Measurements from ENCODE around the gene ELP5.
"Not testable (repeated sequence)": the region's sequence is repeated elsewhere in the genome, so short reads cannot be mapped to it uniquely, and the experiment has no call there.

Gene ELP5

DNA sequence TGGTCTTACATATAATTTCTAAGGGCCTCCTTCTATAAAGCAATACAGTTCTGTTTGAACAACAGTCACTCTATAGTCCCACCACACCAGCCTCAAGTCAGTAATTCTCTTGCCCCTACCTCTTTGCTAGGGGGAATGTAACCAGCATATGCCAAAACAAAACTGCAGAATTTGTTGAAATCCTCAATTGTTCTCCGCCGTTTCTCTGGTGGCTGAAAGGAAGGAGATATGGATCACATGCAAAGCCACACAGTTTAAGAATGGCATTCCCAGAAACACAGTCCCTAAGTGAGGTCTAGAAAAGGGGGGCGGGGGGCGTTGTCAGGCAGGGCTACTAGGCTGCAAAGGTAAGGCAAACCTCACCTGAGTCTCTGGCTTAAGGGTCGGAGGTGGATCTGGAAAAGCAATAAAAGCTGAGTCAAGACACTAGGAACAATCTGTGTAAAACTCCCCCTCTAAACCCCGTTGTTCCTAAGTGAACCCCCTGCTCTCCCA, 14.7 kb upstream of the ELP5 start:
- no peak for DNase-seq

DNA sequence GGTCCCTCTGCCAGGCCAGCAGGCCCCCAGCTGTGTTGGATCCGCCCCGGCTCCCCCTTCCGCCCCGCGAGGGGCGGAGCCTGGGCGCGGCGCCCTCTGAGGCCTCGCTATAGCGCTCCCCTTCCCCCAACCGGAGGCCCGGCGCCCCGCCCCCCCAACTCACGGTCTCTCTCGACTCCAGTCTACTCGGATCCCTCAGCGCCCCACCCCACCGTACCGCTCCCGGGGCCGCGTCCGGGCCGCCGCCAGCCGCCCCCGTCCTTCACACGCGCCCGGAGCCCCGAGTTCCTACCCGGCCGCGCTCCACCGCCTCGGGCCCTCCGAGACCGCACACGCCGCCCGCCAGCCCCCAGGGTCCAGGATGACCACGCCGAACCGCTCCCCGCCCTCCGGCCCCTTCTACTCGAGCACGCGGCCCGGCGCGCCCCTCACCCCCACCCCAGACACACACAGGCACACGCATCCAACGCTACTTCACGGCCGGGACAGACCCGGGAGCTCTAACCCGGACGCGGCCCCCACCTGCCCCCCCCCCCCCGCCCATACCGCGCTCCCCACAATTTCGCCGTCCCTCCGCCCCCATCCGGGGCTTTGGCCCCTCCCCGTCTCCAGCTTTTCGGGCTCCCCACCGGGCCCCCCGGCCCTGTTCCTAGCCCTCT, 14.1 kb upstream of the ELP5 start:
- DNase-seq, result peak; percentile 28 to 47

GRCh38 chr17:7238420-7239090, 13.5 kb upstream of the ELP5 start:
- DNase-seq, result no peak

DNA sequence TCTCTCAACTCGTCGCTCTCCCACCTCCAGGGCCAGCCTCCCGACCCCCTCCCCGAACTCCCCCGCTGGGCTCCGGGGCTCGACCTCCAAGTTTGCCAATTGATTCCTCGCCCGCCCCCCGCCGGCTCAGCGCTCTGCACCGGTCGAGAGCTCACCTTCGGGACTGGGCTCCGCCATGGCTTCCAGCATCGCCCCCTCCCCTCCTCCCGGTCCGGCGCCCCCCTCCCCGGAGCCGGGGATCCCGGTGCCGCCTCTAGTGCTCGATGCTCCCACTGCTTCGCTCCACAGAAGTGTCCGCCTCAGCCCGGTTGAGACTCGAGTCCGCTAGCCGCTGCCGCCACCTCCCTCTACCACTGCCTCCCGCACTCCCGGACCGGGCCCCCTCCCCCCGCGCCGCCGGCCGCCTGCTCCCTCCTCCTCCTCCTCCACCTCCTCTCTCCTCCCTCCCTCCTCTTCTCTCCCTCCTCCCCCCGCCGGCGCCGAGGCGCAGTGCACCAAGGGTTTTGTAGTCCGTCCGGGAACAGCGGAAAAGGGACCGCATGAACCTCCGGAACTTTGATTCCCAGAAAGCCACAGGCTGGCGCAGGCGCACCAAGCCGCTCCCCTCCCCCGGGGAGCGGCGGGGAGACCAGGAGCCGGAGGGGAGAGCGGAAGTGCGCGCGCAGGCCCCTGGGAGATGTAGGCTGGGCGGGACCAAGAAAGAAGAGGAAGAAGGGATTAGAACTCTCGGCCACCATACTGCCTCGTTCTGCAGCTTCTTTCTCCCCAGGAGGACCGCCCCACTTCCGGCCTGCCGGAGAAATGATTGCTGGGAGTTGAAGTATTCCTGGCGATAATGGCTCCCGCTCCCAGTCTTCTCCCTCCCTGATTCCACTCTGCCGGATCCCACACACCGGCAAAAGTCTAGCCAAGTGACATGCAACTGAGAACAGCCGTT, 12.7 kb upstream of the ELP5 start, which contains the start of gene PHF23:
TSS of gene PHF23 (minus strand) at position 367 of the 937 bp plus-strand sequence. CDS start at position 189, 178 bp downstream.
- peak; percentile 90 to 92 for DNase-seq

DNA sequence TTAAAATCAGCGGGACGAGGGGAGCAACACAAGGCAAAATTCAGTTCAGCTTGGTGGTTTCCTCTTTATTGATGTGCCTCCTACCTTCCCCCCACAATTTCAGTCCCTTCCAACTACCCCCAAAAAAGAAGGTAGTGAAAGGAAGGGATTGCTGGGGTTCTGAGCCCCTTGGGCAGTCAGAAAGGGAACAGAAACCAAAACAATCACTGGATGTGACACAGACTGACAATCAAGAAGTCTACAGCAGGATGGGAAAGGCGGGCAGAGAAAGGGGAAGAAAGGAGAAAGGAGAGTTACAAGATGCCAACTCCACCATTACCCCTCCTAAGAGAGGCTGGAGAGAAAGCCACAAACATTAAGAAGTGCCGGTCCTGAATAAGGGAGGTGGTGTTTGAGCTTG, 11.6 kb upstream of the ELP5 start:
- DNase-seq, result no peak

- DNase-seq, result no peak
These were observed 10.8 kb upstream of the ELP5 start for GRCh38 chr17:7241090-7241733.

GRCh38 chr17:7241783-7242716, 10.0 kb upstream of the ELP5 start, which contains the start of gene GABARAP:
Gene GABARAP (minus strand): TSS chr17:7242449. CDS start chr17:7242330, 119 bp downstream.
- DNase-seq, result peak; percentile 43 to 64

DNA sequence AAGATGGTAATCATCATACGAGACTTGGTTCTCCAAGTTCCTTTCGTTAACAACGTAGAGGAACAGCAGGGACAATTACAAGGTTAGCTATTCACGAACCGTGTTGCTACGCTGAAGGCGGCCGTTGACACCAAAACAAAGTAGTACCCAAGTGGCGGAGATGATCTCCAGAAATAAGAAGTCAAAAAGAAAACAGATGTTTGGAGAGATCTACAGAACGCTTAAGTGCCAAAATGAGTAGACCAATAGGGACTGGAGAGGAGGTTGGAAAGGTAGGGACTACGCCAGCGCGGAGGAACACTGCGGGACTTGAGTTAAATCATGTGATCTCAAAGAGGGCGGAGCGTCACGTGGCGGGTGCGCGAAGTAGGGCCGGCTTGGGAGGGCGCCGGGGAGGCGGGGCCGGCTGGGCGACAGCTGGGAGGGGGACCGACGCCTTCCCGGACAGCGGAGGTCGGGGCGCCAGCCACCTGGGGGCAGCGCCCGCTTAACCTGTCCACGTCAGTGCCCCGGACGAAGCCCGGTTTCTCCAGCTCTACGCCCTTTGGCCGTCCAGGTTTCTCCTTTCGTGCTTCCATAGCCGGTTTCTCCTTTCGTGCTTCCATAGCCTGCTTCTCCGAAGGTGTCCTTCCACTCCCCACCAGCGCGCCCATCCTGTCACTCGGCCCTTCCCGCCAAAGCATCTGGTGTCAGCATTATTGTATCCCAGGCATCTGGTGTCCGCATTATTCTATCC, 9.1 kb upstream of the ELP5 start:
- DNase-seq, result peak; percentile 71 to 84

DNA sequence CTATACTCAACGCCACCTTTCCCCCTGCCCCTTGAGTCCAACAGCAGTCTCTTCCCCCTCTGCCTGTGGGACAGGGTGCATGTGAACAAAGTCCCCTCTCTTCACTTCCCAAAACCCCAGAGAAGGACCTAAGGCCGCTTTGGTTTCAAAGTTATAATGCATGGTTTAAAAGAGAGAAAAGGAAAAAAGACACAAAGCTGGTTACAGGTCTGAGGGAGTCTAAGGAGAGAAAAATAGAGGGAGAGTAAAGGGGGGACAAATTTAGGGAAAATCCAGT, 8.6 kb upstream of the ELP5 start:
- no peak for DNase-seq

GRCh38 chr17:7243838-7244237, 8.2 kb upstream of the ELP5 start:
- DNase-seq, result not testable (repeated sequence)

DNA sequence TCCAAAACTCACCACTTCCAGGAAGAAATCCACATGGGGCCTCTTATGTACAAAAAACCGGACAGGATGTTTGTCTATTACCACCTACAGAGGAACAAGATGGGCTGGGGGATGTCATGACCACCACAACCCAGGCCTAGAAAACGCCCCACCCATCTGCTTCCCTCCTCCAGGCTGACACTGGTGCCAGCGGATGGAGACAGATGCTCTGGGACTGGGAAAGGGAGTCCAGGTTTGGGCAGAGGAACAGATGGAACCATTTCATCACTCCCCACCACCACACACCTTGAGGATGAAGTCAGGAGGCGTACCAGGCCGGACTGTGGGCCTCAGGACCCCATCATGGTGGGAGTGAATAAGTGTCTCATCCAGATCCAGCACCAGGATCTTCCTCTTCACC, 5.2 kb upstream of the ELP5 start:
- DNase-seq, result no peak

- DNase-seq, result no peak
These were observed 3.2 kb upstream of the ELP5 start for GRCh38 chr17:7248796-7249195.

- DNase-seq, result no peak
These were observed 2.8 kb upstream of the ELP5 start for GRCh38 chr17:7249214-7249613.

- DNase-seq, result no peak
These were observed 2.2 kb upstream of the ELP5 start for GRCh38 chr17:7249830-7250229.

DNA sequence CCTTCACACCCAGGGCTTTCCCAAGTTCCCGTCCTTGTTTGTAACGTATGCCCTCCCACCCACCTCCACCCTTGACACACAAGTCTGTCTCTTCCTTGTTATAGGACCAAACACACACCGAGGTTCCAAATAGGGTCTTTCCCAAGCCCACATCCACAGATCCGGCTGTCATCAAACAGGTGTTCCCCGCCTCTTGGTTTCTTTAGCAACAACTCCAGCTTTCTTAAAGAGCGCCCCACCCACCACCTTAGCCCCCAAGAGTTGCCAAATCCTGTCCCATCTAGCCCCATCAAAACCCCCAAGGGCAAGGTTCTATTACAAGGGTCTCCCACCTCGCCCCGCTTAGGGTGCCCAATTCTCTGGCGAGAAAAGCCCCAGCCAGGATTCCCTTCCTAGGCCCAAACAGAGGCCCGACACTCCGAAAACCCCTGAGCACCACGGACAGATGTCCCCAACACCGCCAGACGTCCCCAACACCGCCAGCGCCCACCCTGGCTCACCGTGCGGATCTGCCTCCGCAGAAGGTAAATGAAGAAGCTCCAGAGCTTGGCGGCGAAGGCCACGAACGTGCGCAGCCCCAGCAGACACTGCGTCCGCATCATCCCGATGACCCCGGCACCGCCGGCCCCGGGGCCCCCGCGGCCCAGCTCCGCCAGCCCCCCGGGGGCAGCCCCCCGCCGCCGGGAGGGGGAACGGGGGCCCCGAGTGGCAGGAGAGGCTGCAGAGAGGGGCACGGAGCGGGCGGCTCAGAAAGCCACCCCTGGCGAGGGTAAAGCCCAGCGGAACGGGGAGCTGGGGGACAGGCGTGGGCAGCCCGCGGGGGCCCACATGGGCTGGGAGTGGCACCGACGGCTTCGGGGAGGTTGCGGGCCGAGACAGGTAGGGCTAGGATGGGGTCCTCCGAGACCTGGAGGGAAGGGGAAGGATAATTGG, 1.1 kb upstream of the ELP5 start:
- DNase-seq, result no peak

GRCh38 chr17:7251661-7252175, 297 bp upstream of the ELP5 start, which contains the start of gene CTDNEP1:
Gene CTDNEP1 (minus strand): TSS chr17:7251734. CDS start chr17:7251296, 438 bp downstream.
- peak; percentile 83 to 94 for DNase-seq

DNA sequence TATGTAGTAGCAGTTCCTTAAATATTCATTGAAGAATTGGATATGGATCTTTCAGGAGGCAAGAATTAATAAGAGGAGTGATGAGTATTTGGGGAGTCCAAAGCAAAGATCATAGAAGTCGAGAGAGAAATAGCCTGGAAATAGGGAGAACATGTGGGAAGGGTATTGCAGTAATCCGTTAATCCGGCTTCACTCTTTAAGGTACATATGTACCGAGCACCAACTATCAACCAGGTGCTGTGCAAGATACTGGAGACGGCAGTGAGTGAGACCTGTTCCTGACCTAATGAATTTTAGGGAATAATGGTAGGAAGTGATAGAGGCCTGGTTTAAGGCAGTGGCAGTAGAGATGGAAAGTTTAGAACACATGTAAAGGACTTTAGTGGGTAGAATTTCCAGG, 1.1 kb downstream of the ELP5 start:
- DNase-seq, result no peak

DNA sequence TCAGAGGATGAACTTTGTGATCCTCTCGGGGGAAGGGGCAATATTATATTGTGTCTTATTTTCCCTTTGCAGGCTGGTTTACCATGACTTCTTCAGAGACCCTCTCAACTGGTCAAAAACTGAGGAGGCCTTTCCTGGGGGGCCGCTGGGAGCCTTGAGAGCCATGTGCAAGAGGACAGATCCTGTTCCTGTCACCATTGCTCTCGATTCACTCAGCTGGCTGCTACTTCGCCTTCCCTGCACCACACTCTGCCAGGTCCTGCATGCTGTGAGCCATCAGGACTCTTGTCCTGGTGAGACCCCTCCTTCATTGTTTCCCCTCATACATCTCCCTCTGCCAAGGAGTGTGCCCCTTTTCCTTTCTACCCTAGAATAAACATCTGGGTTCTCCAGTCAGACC, 2.5 kb downstream of the ELP5 start:
- DNase-seq, result no peak

DNA sequence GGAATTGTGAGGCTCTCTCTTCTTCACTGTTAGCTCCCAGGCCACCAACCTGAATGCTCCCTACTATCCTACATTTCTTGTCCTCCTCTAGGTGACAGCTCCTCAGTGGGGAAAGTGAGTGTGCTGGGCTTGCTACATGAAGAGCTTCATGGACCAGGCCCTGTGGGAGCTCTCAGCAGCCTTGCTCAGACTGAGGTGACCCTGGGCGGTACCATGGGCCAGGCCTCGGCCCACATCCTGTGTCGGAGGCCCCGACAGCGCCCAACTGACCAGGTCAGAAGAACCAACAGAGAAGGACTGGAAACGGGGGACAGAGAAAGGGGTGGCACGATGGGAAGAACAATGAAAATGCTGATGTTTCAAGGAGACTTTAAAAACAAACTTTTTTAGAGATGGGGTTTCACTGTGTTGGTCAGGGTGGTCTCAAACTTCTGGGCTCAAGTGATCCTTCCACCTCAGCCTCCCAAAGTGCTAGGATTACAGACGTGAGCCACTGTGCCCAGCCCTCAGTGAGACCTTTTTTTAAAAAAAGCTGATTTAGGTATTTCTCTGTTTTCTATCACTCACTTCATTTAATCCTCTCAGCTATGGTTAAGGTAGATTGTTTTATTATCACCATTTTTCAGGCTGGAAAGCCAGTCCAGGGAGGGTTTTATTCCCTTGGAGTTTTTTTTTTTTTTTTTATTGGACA, 4.9 kb downstream of the ELP5 start:
- DNase-seq, result no peak
